Right atrium auricular region (tissue), 2 donors: ENCODE data around the gene GLP2R. TPM values are rescaled to one million over a fixed set of nuclear protein-coding genes. Genes with fewer than 3 reads are reported as not detected.

Experiments
- DNase-seq: peaks from one replicate; pipeline ENCODE4 v3.0.0-alpha.2; 2019; ENCODE audit warnings: low spot score
- H3K27ac ChIP-seq, 2 donors: fragments of 200-600 bp; sonication (generic); 1 replicate in 1 of 2; 2 replicates in 1 of 2; pipeline ENCODE4 v1.5.1; 2016 to 2019
- H3K27me3 ChIP-seq, 2 donors: fragments of 200-600 bp; sonication (generic); one replicate each; pipeline versions ENCODE4 v1.5.1 to v1.6.0; 2017 to 2019
- H3K36me3 ChIP-seq: fragments of 200-600 bp; sonication (generic); one replicate; pipeline ENCODE4 v1.5.1; 2016
- H3K4me1 ChIP-seq, 2 donors: fragments of 200-600 bp; sonication (generic); one replicate each; pipeline versions ENCODE4 v1.5.1 to v1.6.0; 2017 to 2019
- H3K4me3 ChIP-seq, 2 donors: fragments of 200-600 bp; sonication (generic); 1 replicate in 1 of 2; 2 replicates in 1 of 2; pipeline ENCODE4 v1.5.1; 2017 to 2019; ENCODE audit warnings: mild to moderate bottlenecking in 1 of 2, moderate library complexity in 1 of 2
- H3K9me3 ChIP-seq, 2 donors: fragments of 200-600 bp; sonication (generic); one replicate each; pipeline ENCODE4 v1.5.1; 2019
- CTCF ChIP-seq, 2 donors: fragments of 200-600 bp; sonication (generic); IDR thresholded peaks; one replicate each; pipeline ENCODE4 v1.5.1; 2019; ENCODE audit warnings: antibody characterized with exemption in 2 of 2
- total RNA-seq, 2 donors: library from RNA; depleted of rRNA; stranded (reverse); fragments of >200 nt; gene quantifications; one replicate each; pipeline ENCODE4 v1.1.0, GENCODE V29; 2016

GLP2R gene
- total RNA-seq, 2 donors from 2014 or later: 1.0 to 1.7 TPM

- H3K27me3 ChIP-seq: no peaks in the 10 kb centered on the region
- DNase-seq: no peak
- H3K9me3 ChIP-seq: no peaks in the 10 kb centered on the region
- peak overlapping the region; percentile 60 to 76 for H3K27ac ChIP-seq
- peaks cover 0 to 19% of the 10 kb centered on the region in 2 donors for H3K4me1 ChIP-seq
- no peak overlapping the region for H3K4me3 ChIP-seq
- TF ChIP-seq CTCF (IDR thresholded peaks at IDR 0.05): no peak
- H3K36me3 ChIP-seq: no peaks in the 10 kb centered on the region
Observed at GRCh38 chr17:9814337-9814945, 11.3 kb upstream of the GLP2R start.

- DNase-seq: no peak
- Histone ChIP-seq H3K36me3 (no peaks in the 10 kb centered on the region), H3K27me3 (no peaks in the 10 kb centered on the region), H3K4me3 (no peak overlapping the region), H3K4me1 (peaks cover 0 to 8% of the 10 kb centered on the region in 2 donors), H3K9me3 (no peaks in the 10 kb centered on the region), H3K27ac (no peak overlapping the region)
- TF ChIP-seq CTCF (IDR thresholded peaks at IDR 0.05): no peak
Observed at GRCh38 chr17:9816472-9816871, 9.3 kb upstream of the GLP2R start.

- TF ChIP-seq CTCF (IDR thresholded peaks at IDR 0.05): no peak
- no peaks in the 10 kb centered on the region for H3K36me3 ChIP-seq
- DNase-seq: no peak
- peaks cover 0 to 2% of the 10 kb centered on the region in 2 donors for H3K4me1 ChIP-seq
- H3K27ac ChIP-seq: no peak overlapping the region
- no peaks in the 10 kb centered on the region for H3K27me3 ChIP-seq
- H3K4me3 ChIP-seq: no peak overlapping the region
- H3K9me3 ChIP-seq: no peaks in the 10 kb centered on the region
Observed at GRCh38 chr17:9817086-9817485, 8.6 kb upstream of the GLP2R start.

GRCh38 chr17:9818760-9819159 is 7.0 kb upstream of the GLP2R start:
- DNase-seq: no peak
- TF ChIP-seq CTCF (IDR thresholded peaks at IDR 0.05): no peak
- Histone ChIP-seq H3K4me1 (no peaks in the 10 kb centered on the region), H3K9me3 (no peaks in the 10 kb centered on the region), H3K27me3 (no peaks in the 10 kb centered on the region), H3K27ac (no peak overlapping the region), H3K4me3 (no peak overlapping the region), H3K36me3 (no peaks in the 10 kb centered on the region)

GRCh38 chr17:9820448-9820847 is 5.3 kb upstream of the GLP2R start:
- no peak overlapping the region for H3K27ac ChIP-seq
- no peak for TF ChIP-seq CTCF (IDR thresholded peaks at IDR 0.05)
- DNase-seq: no peak
- H3K4me3 ChIP-seq: no peak overlapping the region
- no peaks in the 10 kb centered on the region for H3K36me3 ChIP-seq
- H3K9me3 ChIP-seq: no peaks in the 10 kb centered on the region
- H3K27me3 ChIP-seq: no peaks in the 10 kb centered on the region
- H3K4me1 ChIP-seq: no peaks in the 10 kb centered on the region

GRCh38 chr17:9821921-9822320 is 3.8 kb upstream of the GLP2R start, which contains the start of gene GSG1L2:
Gene GSG1L2, minus strand, starts transcription at chr17:9822079. Its CDS starts 8 bp downstream, at chr17:9822071.
- no peak for DNase-seq
- no peak within 1 kb of the TSS for H3K27ac ChIP-seq

More at GRCh38 chr17:9821921-9822320, 3.8 kb upstream of the GLP2R start, which contains the start of gene GSG1L2:
- Histone ChIP-seq H3K36me3 (no peaks in the 10 kb centered on the region), H3K4me3 (no peak within 1 kb of the TSS), H3K27me3 (no peaks in the 10 kb centered on the region), H3K9me3 (no peaks in the 10 kb centered on the region), H3K4me1 (no peaks in the 10 kb centered on the region)
- TF ChIP-seq CTCF (IDR thresholded peaks at IDR 0.05): no peak
